H9 (cell line): ENCODE measurements around the gene AMDHD2. TPM values are rescaled to one million over a fixed set of nuclear protein-coding genes. Genes with fewer than 3 reads are reported as not detected.

Experiments used
- microRNA-seq: library from miRNA; unstranded; fragments of <30 nt; microRNA quantifications from one replicate; pipeline ENCODE4, GENCODE V29; 2020; ENCODE audit warnings: borderline microRNAs expressed
- total RNA-seq: library from RNA; stranded (reverse); gene quantifications from 2 replicates; pipeline ENCODE4 v1.2.1, GENCODE V29; 2021

AMDHD2 gene
- total RNA-seq, 1 experiment from 2014 or later = 61.5 TPM

Small RNAs within 50 kb of the gene (microRNA-seq; reads per million reads assigned to microRNA genes)
- gene MIR3178 = not detected

Other genes starting within 250 kb of the AMDHD2 start
- gene ABCA3, start 179.6 kb upstream of the AMDHD2 start, total RNA-seq = 8.0 and 9.5 TPM in 2 replicates
- gene CCNF, start 90.9 kb upstream of the AMDHD2 start, total RNA-seq = 61.6 and 62.2 TPM in 2 replicates
- 40.7 and 45.4 TPM in 2 replicates for gene TEDC2, start 60.3 kb upstream of the AMDHD2 start, total RNA-seq
- gene NTN3, start 49.1 kb upstream of the AMDHD2 start, total RNA-seq = 1.3 TPM in 2 replicates
- gene TBC1D24, start 45.2 kb upstream of the AMDHD2 start, total RNA-seq = 19.0 and 19.8 TPM in 2 replicates
- 176 and 184 TPM in 2 replicates for gene ATP6V0C, start 6.4 kb upstream of the AMDHD2 start, total RNA-seq
- gene CEMP1, start 11.0 kb downstream of the AMDHD2 start, total RNA-seq = not detected in 2 replicates
- gene PDPK1, start 17.6 kb downstream of the AMDHD2 start, total RNA-seq = 32.8 and 34.0 TPM in 2 replicates
- 38.8 and 39.9 TPM in 2 replicates for gene KCTD5, start 162.2 kb downstream of the AMDHD2 start, total RNA-seq
- gene PRSS27, start 199.9 kb downstream of the AMDHD2 start, total RNA-seq = 3.6 and 5.0 TPM in 2 replicates
- gene SRRM2, start 232.3 kb downstream of the AMDHD2 start, total RNA-seq = 667 and 694 TPM in 2 replicates